Measurements from ENCODE around the gene SLCO2A1.

The SLCO2A1 gene

GRCh38 chr3:134060561-134061385, 31.0 kb upstream of the SLCO2A1 start:
- no peak for DNase-seq

GRCh38 chr3:134059671-134060560, 30.2 kb upstream of the SLCO2A1 start:
- no peak for DNase-seq

GRCh38 chr3:134059035-134059601, 29.4 kb upstream of the SLCO2A1 start:
- DNase-seq = no peak

- no peak for DNase-seq
These were observed 28.0 kb upstream of the SLCO2A1 start for GRCh38 chr3:134057654-134058110.

- no peak for DNase-seq
These were observed 27.4 kb upstream of the SLCO2A1 start for GRCh38 chr3:134057006-134057653.

GRCh38 chr3:134056464-134056891, 26.8 kb upstream of the SLCO2A1 start:
- no peak for DNase-seq

- no peak for DNase-seq
These were observed 25.9 kb upstream of the SLCO2A1 start for GRCh38 chr3:134055661-134056060.

GRCh38 chr3:134054881-134055280, 25.2 kb upstream of the SLCO2A1 start:
- no peak for DNase-seq

- no peak for DNase-seq
These were observed 24.5 kb upstream of the SLCO2A1 start for GRCh38 chr3:134054231-134054630.

- no peak for DNase-seq
These were observed 22.6 kb upstream of the SLCO2A1 start for GRCh38 chr3:134052370-134052769.

GRCh38 chr3:134049676-134050075, 20.0 kb upstream of the SLCO2A1 start:
- DNase-seq = no peak

- DNase-seq = no peak
These were observed 18.7 kb upstream of the SLCO2A1 start for GRCh38 chr3:134048278-134048996.

GRCh38 chr3:134044459-134044858, 14.7 kb upstream of the SLCO2A1 start:
- DNase-seq = no peak

GRCh38 chr3:134040066-134040465, 10.3 kb upstream of the SLCO2A1 start:
- no peak for DNase-seq

- no peak for DNase-seq
These were observed 9.6 kb upstream of the SLCO2A1 start for GRCh38 chr3:134039161-134039862.

- DNase-seq = no peak
These were observed 9.0 kb upstream of the SLCO2A1 start for GRCh38 chr3:134038716-134039115.

- no peak for DNase-seq
These were observed 8.4 kb upstream of the SLCO2A1 start for GRCh38 chr3:134038071-134038491.

- DNase-seq = no peak
These were observed 7.4 kb upstream of the SLCO2A1 start for GRCh38 chr3:134037168-134037567.

GRCh38 chr3:134036291-134036690, 6.6 kb upstream of the SLCO2A1 start:
- no peak for DNase-seq

- no peak for DNase-seq
These were observed 6.1 kb upstream of the SLCO2A1 start for GRCh38 chr3:134035836-134036235.

GRCh38 chr3:134034005-134034785, 4.5 kb upstream of the SLCO2A1 start:
- DNase-seq = no peak
